ENCODE results near the gene ITGA11.
"Not testable (repeated sequence)": the region's sequence is repeated elsewhere in the genome, so short reads cannot be mapped to it uniquely, and the experiment has no call there.

Gene ITGA11

GRCh38 chr15:68423359-68424296, 8.3 kb downstream of the ITGA11 start:
- DNase-seq (ENCODE audit: low read depth) = no peak

GRCh38 chr15:68422403-68423145, 9.4 kb downstream of the ITGA11 start:
- not testable (repeated sequence) for DNase-seq (ENCODE audit: low read depth)

GRCh38 chr15:68421798-68422402, 10.1 kb downstream of the ITGA11 start:
- no peak for DNase-seq (ENCODE audit: low read depth)

GRCh38 chr15:68421115-68421551, 10.8 kb downstream of the ITGA11 start:
- no peak for DNase-seq (ENCODE audit: low read depth)

GRCh38 chr15:68420186-68420684, 11.7 kb downstream of the ITGA11 start:
- no peak for DNase-seq (ENCODE audit: low read depth)

GRCh38 chr15:68419301-68420175, 12.4 kb downstream of the ITGA11 start:
- no peak for DNase-seq (ENCODE audit: low read depth)

- DNase-seq (ENCODE audit: low read depth) = no peak
Measured at GRCh38 chr15:68418611-68419161, 13.3 kb downstream of the ITGA11 start.

- no peak for DNase-seq (ENCODE audit: low read depth)
Measured at GRCh38 chr15:68417897-68418296, 14.1 kb downstream of the ITGA11 start.

GRCh38 chr15:68417051-68417450, 14.9 kb downstream of the ITGA11 start:
- no peak for DNase-seq (ENCODE audit: low read depth)

GRCh38 chr15:68416158-68416535, 15.8 kb downstream of the ITGA11 start:
- DNase-seq (ENCODE audit: low read depth) = no peak

- DNase-seq (ENCODE audit: low read depth) = no peak
Measured at GRCh38 chr15:68415501-68416157, 16.3 kb downstream of the ITGA11 start.

GRCh38 chr15:68415061-68415460, 16.9 kb downstream of the ITGA11 start:
- DNase-seq (ENCODE audit: low read depth) = no peak

- DNase-seq (ENCODE audit: low read depth) = no peak
Measured at GRCh38 chr15:68414591-68414990, 17.4 kb downstream of the ITGA11 start.

- no peak for DNase-seq (ENCODE audit: low read depth)
Measured at GRCh38 chr15:68414206-68414555, 17.8 kb downstream of the ITGA11 start.

GRCh38 chr15:68413363-68414205, 18.4 kb downstream of the ITGA11 start:
- DNase-seq (ENCODE audit: low read depth) = no peak

GRCh38 chr15:68412218-68412617, 19.7 kb downstream of the ITGA11 start:
- no peak for DNase-seq (ENCODE audit: low read depth)

- DNase-seq (ENCODE audit: low read depth) = no peak
Measured at GRCh38 chr15:68411735-68412134, 20.2 kb downstream of the ITGA11 start.

GRCh38 chr15:68411343-68411675, 20.7 kb downstream of the ITGA11 start:
- no peak for DNase-seq (ENCODE audit: low read depth)

GRCh38 chr15:68410466-68411342, 21.3 kb downstream of the ITGA11 start:
- DNase-seq (ENCODE audit: low read depth) = no peak

Measured in non-pigmented ciliary epithelial cell (primary cell).